ENCODE results near the gene WWOX. TPM values are rescaled to one million over a fixed set of nuclear protein-coding genes. Genes with fewer than 3 reads are reported as not detected.

The WWOX gene
- total RNA-seq, 1 donor from 2014 or later: 12.6 TPM

- Histone ChIP-seq H3K36me3 (ENCODE audit: control insufficient read depth, insufficient read depth, low read length) (no peaks in the 10 kb centered on the region), H3K4me3 (ENCODE audit: low read depth, low read length) (no peak overlapping the region), H3K27me3 (ENCODE audit: control insufficient read depth, insufficient read depth, low read length) (no peaks in the 10 kb centered on the region)
- FAIRE-seq (no peak), DNase-seq (ENCODE audit: low read depth) (no peak)
- no peak for TF ChIP-seq CTCF (IDR thresholded peaks at IDR 0.05; ENCODE audit: insufficient read depth, low read length, severe bottlenecking)
These were observed 347.6 kb downstream of the WWOX start for GRCh38 chr16:78446992-78447563.

- no peaks in the 10 kb centered on the region for H3K36me3 ChIP-seq (ENCODE audit: control insufficient read depth, insufficient read depth, low read length)
- no peak overlapping the region for H3K4me3 ChIP-seq (ENCODE audit: low read depth, low read length)
- FAIRE-seq: no peak
- no peak for DNase-seq (ENCODE audit: low read depth)
- H3K27me3 ChIP-seq (ENCODE audit: control insufficient read depth, insufficient read depth, low read length): no peaks in the 10 kb centered on the region
- TF ChIP-seq CTCF (IDR thresholded peaks at IDR 0.05; ENCODE audit: insufficient read depth, low read length, severe bottlenecking): no peak
These were observed 349.3 kb downstream of the WWOX start for GRCh38 chr16:78448658-78449271.

GRCh38 chr16:78450255-78450654, 350.8 kb downstream of the WWOX start:
- no peaks in the 10 kb centered on the region for H3K27me3 ChIP-seq (ENCODE audit: control insufficient read depth, insufficient read depth, low read length)
- no peak for DNase-seq (ENCODE audit: low read depth)
- no peak for FAIRE-seq
- TF ChIP-seq CTCF (IDR thresholded peaks at IDR 0.05; ENCODE audit: insufficient read depth, low read length, severe bottlenecking): no peak
- H3K4me3 ChIP-seq (ENCODE audit: low read depth, low read length): no peak overlapping the region
- H3K36me3 ChIP-seq (ENCODE audit: control insufficient read depth, insufficient read depth, low read length): no peaks in the 10 kb centered on the region

GRCh38 chr16:78452025-78452555, 352.6 kb downstream of the WWOX start:
- no peak overlapping the region for H3K4me3 ChIP-seq (ENCODE audit: low read depth, low read length)
- no peaks in the 10 kb centered on the region for H3K27me3 ChIP-seq (ENCODE audit: control insufficient read depth, insufficient read depth, low read length)
- FAIRE-seq (no peak), DNase-seq (ENCODE audit: low read depth) (no peak)
- H3K36me3 ChIP-seq (ENCODE audit: control insufficient read depth, insufficient read depth, low read length): no peaks in the 10 kb centered on the region
- TF ChIP-seq CTCF (IDR thresholded peaks at IDR 0.05; ENCODE audit: insufficient read depth, low read length, severe bottlenecking): no peak

- Histone ChIP-seq H3K27me3 (ENCODE audit: control insufficient read depth, insufficient read depth, low read length) (no peaks in the 10 kb centered on the region), H3K36me3 (ENCODE audit: control insufficient read depth, insufficient read depth, low read length) (no peaks in the 10 kb centered on the region), H3K4me3 (ENCODE audit: low read depth, low read length) (no peak overlapping the region)
- TF ChIP-seq CTCF (IDR thresholded peaks at IDR 0.05; ENCODE audit: insufficient read depth, low read length, severe bottlenecking): no peak
- DNase-seq (ENCODE audit: low read depth): no peak
- no peak for FAIRE-seq
These were observed 356.4 kb downstream of the WWOX start for GRCh38 chr16:78455861-78456260.

Measured in bronchial epithelial cell (primary cell).